ENCODE data around the gene ANGPTL2.
A peak's percentile ranks its signal among the peaks of the same experiment; 100 is the strongest.
"Not testable (repeated sequence)": the region's sequence is repeated elsewhere in the genome, so short reads cannot be mapped to it uniquely, and the experiment has no call there.

The ANGPTL2 gene

GRCh38 chr9:127154390-127155191, 32.2 kb upstream of the ANGPTL2 start:
- peak; percentile 72 for DNase-seq

GRCh38 chr9:127154003-127154389, 31.6 kb upstream of the ANGPTL2 start:
- no peak for DNase-seq

- no peak for DNase-seq
Observed at GRCh38 chr9:127153501-127153900, 31.1 kb upstream of the ANGPTL2 start.

- DNase-seq = no peak
Observed at GRCh38 chr9:127149463-127150390, 27.3 kb upstream of the ANGPTL2 start.

GRCh38 chr9:127149010-127149409, 26.6 kb upstream of the ANGPTL2 start:
- DNase-seq = no peak

GRCh38 chr9:127148014-127148413, 25.6 kb upstream of the ANGPTL2 start:
- DNase-seq = no peak

- no peak for DNase-seq
Observed at GRCh38 chr9:127147251-127147650, 24.8 kb upstream of the ANGPTL2 start.

GRCh38 chr9:127146841-127147240, 24.4 kb upstream of the ANGPTL2 start:
- not testable (repeated sequence) for DNase-seq

- no peak for DNase-seq
Observed at GRCh38 chr9:127144670-127145445, 22.4 kb upstream of the ANGPTL2 start.

GRCh38 chr9:127143920-127144465, 21.6 kb upstream of the ANGPTL2 start:
- no peak for DNase-seq

- DNase-seq = no peak
Observed at GRCh38 chr9:127142931-127143464, 20.6 kb upstream of the ANGPTL2 start.

- DNase-seq = no peak
Observed at GRCh38 chr9:127142291-127142690, 19.9 kb upstream of the ANGPTL2 start.

GRCh38 chr9:127140842-127141675, 18.6 kb upstream of the ANGPTL2 start:
- no peak for DNase-seq

- no peak for DNase-seq
Observed at GRCh38 chr9:127140181-127140580, 17.7 kb upstream of the ANGPTL2 start.

GRCh38 chr9:127139775-127140174, 17.3 kb upstream of the ANGPTL2 start:
- no peak for DNase-seq

- no peak for DNase-seq
Observed at GRCh38 chr9:127139071-127139731, 16.8 kb upstream of the ANGPTL2 start.

- DNase-seq = no peak
Observed at GRCh38 chr9:127138444-127138843, 16.0 kb upstream of the ANGPTL2 start.

GRCh38 chr9:127137640-127138360, 15.4 kb upstream of the ANGPTL2 start:
- DNase-seq = no peak

GRCh38 chr9:127136880-127137639, 14.6 kb upstream of the ANGPTL2 start:
- no peak for DNase-seq
